ACHN (cell line): Measurements from ENCODE around the gene TMEM156.
A peak's percentile ranks its signal among the peaks of the same experiment; 100 is the strongest.
"Not testable (repeated sequence)": the region's sequence is repeated elsewhere in the genome, so short reads cannot be mapped to it uniquely, and the experiment has no call there.

Experiments used
- DNase-seq: peaks from one replicate; pipeline ENCODE4 v3.0.0-alpha.2; 2015
- in situ Hi-C: cut with HindIII; loops from 2 replicates; pipeline ENCODE4 v1.10.0; 2017; ENCODE audit warnings: low sequenced_read_pairs, low pct_ligation_motif_present, low pct_unique_long_range_greater_than_20kb

Gene TMEM156

GRCh38 chr4:39044956-39045826, 13.0 kb upstream of the TMEM156 start:
- peak; percentile 46 for DNase-seq
- in situ Hi-C loops: no loop called here

GRCh38 chr4:39044364-39044955, 12.3 kb upstream of the TMEM156 start:
- DNase-seq: peak; percentile 88
- in situ Hi-C loops: no loop called here

GRCh38 chr4:39043861-39044363, 11.7 kb upstream of the TMEM156 start:
- in situ Hi-C loops: no loop called here
- no peak for DNase-seq

- no peak for DNase-seq
- in situ Hi-C loops: no loop called here
These were observed 11.1 kb upstream of the TMEM156 start for GRCh38 chr4:39043058-39043860.

- no peak for DNase-seq
- in situ Hi-C loops: no loop called here
These were observed 10.2 kb upstream of the TMEM156 start for GRCh38 chr4:39042366-39042765.

- in situ Hi-C loops: no loop called here
- no peak for DNase-seq
These were observed 6.9 kb upstream of the TMEM156 start for GRCh38 chr4:39039108-39039507.

GRCh38 chr4:39037941-39038340, 5.7 kb upstream of the TMEM156 start:
- DNase-seq: no peak
- in situ Hi-C loops: no loop called here

GRCh38 chr4:39037491-39037825, 5.2 kb upstream of the TMEM156 start:
- in situ Hi-C loops: no loop called here
- DNase-seq: peak; percentile 7

GRCh38 chr4:39036172-39036571, 4.0 kb upstream of the TMEM156 start:
- no peak for DNase-seq
- in situ Hi-C loops: no loop called here

GRCh38 chr4:39031590-39032020, 604 bp downstream of the TMEM156 start:
- DNase-seq, in situ Hi-C loops: not testable (repeated sequence)

GRCh38 chr4:39030725-39031124, 1.5 kb downstream of the TMEM156 start:
- in situ Hi-C loops: no loop called here
- DNase-seq: no peak

GRCh38 chr4:39029752-39030694, 2.2 kb downstream of the TMEM156 start:
- DNase-seq: no peak
- in situ Hi-C loops: no loop called here

GRCh38 chr4:39026096-39026495, 6.1 kb downstream of the TMEM156 start:
- DNase-seq: no peak
- in situ Hi-C loops: no loop called here

GRCh38 chr4:39025552-39026085, 6.6 kb downstream of the TMEM156 start:
- no peak for DNase-seq

GRCh38 chr4:39024311-39024865, 7.8 kb downstream of the TMEM156 start:
- in situ Hi-C loops: no loop called here
- DNase-seq: no peak

More at GRCh38 chr4:39025552-39026085, 6.6 kb downstream of the TMEM156 start:
- in situ Hi-C loops: no loop called here

GRCh38 chr4:39023059-39023458, 9.2 kb downstream of the TMEM156 start:
- DNase-seq: no peak
- in situ Hi-C loops: no loop called here

- in situ Hi-C loops: no loop called here
- no peak for DNase-seq
These were observed 10.0 kb downstream of the TMEM156 start for GRCh38 chr4:39022241-39022640.

GRCh38 chr4:39021631-39022030, 10.6 kb downstream of the TMEM156 start:
- in situ Hi-C loops: no loop called here
- DNase-seq: no peak
